CD4-positive, alpha-beta T cell treated with Interferon alpha-2 for 1 hour (primary cell): Measurements from ENCODE around the gene DIPK1B.

Experiments used
- DNase-seq, 2 donors: peaks; one replicate each; pipeline ENCODE4 v3.0.0-alpha.2; 2020 to 2022

The DIPK1B gene

GRCh38 chr9:136711751-136712689, at the start of gene DIPK1B:
Gene DIPK1B, plus strand, starts transcription at chr9:136712572. Its CDS starts 94 bp downstream, at chr9:136712666.
- DNase-seq, result no peak

DNA sequence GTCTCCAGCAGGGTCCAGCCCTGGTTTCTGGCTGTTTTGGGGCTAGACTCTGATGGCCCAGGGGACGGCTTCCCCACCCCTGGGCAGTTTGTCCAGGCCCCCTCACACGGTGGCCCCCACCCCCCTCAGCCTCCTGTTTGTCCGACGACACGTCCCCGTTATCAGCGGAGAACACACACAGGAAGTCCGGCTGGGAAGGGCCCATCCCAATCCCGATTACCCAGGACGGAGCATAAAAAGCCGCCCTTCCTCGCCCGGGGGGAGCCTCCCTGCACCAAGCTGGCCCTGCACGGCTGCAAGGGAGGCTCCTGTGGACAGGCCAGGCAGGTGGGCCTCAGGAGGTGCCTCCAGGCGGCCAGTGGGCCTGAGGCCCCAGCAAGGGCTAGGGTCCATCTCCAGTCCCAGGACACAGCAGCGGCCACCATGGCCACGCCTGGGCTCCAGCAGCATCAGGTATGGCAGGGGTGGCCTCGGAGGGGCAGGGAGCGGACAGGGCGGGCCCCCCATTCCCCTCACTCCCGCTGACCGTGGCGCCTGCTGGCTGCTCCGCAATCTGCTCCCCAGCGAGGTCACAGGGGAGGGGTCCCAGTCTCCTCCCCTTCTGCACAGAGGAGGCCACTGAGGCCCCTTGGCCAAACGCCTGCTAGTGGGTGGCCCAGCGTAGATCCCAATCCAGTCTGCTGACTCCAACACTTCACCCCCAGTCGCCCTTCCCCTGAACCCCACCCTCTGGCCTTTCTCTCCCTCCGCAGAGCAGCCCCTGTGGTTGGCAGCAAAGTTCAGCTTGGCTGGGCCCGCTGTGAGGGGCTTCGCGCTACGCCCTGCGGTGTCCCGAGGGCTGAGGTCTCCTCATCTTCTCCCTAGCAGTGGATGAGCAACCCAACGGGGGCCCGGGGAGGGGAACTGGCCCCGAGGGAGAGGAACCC, 49.5 kb upstream of the DIPK1B start, which contains the start of gene EGFL7:
Gene EGFL7 (plus strand): TSS at position 261 of the 926 bp plus-strand sequence. CDS start 5,367 bp downstream, outside the sequence.
- DNase-seq, result no peak

DNA sequence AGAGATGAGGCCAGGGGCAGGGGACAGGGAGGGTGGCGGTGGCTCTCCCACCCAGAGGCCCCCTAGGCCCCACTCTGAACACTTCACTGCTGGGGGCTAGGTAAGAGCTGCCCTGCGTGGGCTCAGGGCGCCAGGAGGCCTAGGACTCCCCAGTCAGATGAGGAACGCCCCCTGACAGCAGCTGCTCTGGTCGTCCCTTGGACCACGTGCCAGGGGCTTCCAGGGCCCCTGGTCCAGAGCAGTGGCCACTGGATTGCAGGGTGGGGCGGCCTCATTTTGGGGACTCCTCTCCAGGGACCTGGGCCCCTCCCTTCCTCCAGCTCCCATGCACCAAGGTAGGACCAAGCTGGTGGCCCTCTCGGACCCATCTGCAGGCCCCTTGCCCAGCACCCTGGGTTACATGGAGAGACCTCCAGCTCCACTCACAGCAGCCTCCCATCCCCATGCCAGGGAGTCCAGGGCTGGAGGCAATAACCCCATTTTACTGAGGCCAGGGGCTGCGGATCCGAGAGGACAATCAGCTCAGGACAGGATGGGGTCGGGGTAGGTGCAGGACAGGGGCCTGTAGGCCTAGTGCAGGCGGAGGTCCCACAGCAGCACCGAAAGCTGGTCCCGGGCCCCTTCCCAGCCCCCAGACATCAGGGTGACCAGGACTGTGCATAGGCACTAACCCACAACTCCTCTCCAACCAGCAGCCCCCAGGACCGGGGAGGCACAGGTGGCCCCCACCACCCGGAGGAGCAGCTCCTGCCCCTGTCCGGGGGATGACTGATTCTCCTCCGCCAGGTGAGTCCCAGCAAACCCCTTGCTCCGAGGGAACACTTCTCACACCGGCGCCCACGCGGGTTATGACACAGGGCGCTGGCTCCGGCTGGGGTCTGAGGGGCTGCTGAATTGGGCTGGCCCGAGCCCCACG, 48.1 kb upstream of the DIPK1B start:
- no peak for DNase-seq

DNA sequence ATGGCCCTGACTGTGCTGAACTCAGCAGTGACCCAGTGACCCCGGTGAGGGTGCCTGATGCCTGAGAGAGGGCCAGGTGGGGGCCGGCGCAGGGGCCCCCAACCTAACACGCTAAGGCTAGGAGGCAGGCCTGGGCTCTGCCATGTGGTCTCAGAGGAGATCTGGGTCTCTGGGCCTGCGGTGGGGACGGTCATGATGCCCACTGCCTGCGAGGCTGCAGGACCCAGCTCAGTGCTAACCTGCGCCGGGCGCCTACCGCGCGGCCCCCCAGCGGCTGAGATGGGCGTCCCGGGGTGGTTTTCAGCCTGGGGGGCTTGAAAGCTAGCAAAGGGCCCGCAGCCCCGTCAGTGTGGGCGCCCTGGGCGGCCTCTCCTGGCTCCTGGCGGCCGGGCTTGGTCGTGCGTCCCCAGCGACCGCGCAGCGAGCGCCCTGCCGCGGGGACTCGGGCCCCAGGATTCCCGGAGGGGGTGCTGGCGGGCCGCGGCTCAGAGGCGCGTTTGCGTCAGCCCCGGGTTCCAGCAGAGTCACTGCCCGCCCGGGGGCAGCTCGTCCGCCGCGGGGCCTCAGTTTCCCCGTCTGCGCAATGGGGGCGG, 47.2 kb upstream of the DIPK1B start:
- DNase-seq, result no peak

GRCh38 chr9:136665704-136666371, 46.5 kb upstream of the DIPK1B start:
- DNase-seq, result peak in 1 of 2 donors; percentile 37

GRCh38 chr9:136666372-136667213, 45.8 kb upstream of the DIPK1B start:
- DNase-seq, result no peak

DNA sequence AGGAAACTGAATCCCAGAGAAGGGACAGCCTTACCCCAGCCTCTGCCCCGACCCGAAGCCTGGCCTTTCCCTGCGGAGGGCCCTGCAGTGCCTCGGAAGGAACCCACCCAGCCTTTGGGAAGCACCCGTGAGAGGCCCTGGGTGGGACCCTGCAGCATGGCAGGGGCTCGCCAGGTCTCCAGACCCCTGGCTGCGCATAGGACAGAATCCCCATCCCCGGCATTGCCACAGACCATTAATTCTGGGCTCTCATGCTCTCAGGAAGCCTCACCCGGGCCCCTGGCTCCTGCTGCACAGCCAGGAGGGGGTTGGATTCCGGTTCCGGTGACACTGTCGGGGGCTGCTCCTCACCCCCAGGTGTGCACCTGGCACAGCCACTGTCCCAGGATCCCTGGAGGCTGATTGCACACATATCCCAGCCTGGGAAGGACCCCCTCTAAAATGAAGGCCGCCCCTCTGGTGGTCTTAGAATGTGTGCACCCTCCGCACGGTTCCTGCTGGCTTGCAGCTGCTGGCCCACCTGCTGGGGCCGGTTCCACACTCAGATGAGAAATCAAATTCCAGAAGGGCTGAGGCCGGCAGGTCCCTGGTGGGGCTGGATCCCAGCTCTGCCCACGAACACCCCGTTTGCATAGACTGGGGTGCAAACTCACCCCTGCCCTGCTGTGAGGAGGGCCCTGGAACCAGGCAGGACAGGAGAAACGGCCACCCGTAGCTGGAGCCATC, 45.0 kb upstream of the DIPK1B start:
- DNase-seq, result no peak

- DNase-seq, result no peak
These were observed 44.2 kb upstream of the DIPK1B start for GRCh38 chr9:136667940-136668760.

GRCh38 chr9:136668983-136669790, 43.2 kb upstream of the DIPK1B start:
- no peak for DNase-seq

GRCh38 chr9:136669791-136670464, 42.4 kb upstream of the DIPK1B start:
- DNase-seq, result no peak

GRCh38 chr9:136670576-136671253, 41.7 kb upstream of the DIPK1B start:
- DNase-seq, result no peak

DNA sequence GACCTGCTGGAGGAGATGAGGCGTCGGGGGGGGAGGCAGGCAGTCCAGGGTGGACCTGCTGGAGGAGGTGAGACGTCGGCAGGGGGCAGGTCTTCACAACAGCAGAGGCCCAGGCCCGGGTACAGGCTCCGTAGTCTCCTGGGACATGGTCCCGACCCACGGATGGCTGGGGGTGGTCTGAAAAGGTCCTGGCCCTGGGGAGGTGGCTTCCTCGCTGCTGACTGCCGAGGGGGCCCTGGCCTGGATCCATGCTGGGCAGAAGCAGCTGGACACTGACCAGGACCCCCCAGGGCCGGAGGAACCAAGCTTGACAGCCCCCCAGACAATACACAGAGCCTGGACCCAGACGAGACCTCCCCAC, 41.1 kb upstream of the DIPK1B start:
- no peak for DNase-seq

GRCh38 chr9:136671646-136672430, 40.5 kb upstream of the DIPK1B start:
- DNase-seq, result peak in 1 of 2 donors; percentile 41

GRCh38 chr9:136672431-136673087, 39.8 kb upstream of the DIPK1B start:
- no peak for DNase-seq
